ENCODE data around the gene NCK2. TPM values are rescaled to one million over a fixed set of nuclear protein-coding genes. Genes with fewer than 3 reads are reported as not detected.
"Not testable (repeated sequence)": the region's sequence is repeated elsewhere in the genome, so short reads cannot be mapped to it uniquely, and the experiment has no call there.

Gene NCK2
- total RNA-seq, 6 experiments from 2014 or later: 18.6 to 20.2 (median 19.8) TPM

GRCh38 chr2:105768176-105768575, 23.5 kb downstream of the NCK2 start:
- no peak for DNase-seq
- Mint-ChIP-seq H3K27ac (no peak overlapping the region), H3K27me3 (ENCODE audit: insufficient read depth) (no peaks in the 10 kb centered on the region), H3K4me1 (ENCODE audit: low read depth) (peaks cover 18% of the 10 kb centered on the region), H3K36me3 (ENCODE audit: low read depth) (no peaks in the 10 kb centered on the region), H3K9me3 (no peaks in the 10 kb centered on the region), H3K4me3 (no peak overlapping the region)
- no peak for TF ChIP-seq CTCF (IDR thresholded peaks at IDR 0.05)

GRCh38 chr2:105768961-105769452, 24.3 kb downstream of the NCK2 start:
- Mint-ChIP-seq H3K27ac (no peak overlapping the region), H3K4me1 (ENCODE audit: low read depth) (peaks cover 18% of the 10 kb centered on the region), H3K27me3 (ENCODE audit: insufficient read depth) (no peaks in the 10 kb centered on the region), H3K4me3 (no peak overlapping the region), H3K36me3 (ENCODE audit: low read depth) (no peaks in the 10 kb centered on the region), H3K9me3 (no peaks in the 10 kb centered on the region)
- TF ChIP-seq CTCF (IDR thresholded peaks at IDR 0.05): no peak
- DNase-seq: no peak

- Mint-ChIP-seq H3K36me3 (ENCODE audit: low read depth) (no peaks in the 10 kb centered on the region), H3K27me3 (ENCODE audit: insufficient read depth) (no peaks in the 10 kb centered on the region), H3K27ac (no peak overlapping the region), H3K4me3 (no peak overlapping the region), H3K4me1 (ENCODE audit: low read depth) (peaks cover 18% of the 10 kb centered on the region), H3K9me3 (no peaks in the 10 kb centered on the region)
- TF ChIP-seq CTCF (IDR thresholded peaks at IDR 0.05): peak; percentile 22
- DNase-seq: no peak
These were observed 24.8 kb downstream of the NCK2 start for GRCh38 chr2:105769504-105769903.

GRCh38 chr2:105770149-105770548, 25.4 kb downstream of the NCK2 start:
- Mint-ChIP-seq H3K36me3 (ENCODE audit: low read depth) (no peaks in the 10 kb centered on the region), H3K27me3 (ENCODE audit: insufficient read depth) (no peaks in the 10 kb centered on the region), H3K4me1 (ENCODE audit: low read depth) (peaks cover 18% of the 10 kb centered on the region), H3K27ac (no peak overlapping the region), H3K9me3 (no peaks in the 10 kb centered on the region), H3K4me3 (no peak overlapping the region)
- no peak for TF ChIP-seq CTCF (IDR thresholded peaks at IDR 0.05)
- no peak for DNase-seq

GRCh38 chr2:105771291-105771690, 26.6 kb downstream of the NCK2 start:
- H3K9me3 Mint-ChIP-seq; H3K27me3 Mint-ChIP-seq (ENCODE audit: insufficient read depth); H3K36me3 Mint-ChIP-seq (ENCODE audit: low read depth); H3K27ac Mint-ChIP-seq; H3K4me3 Mint-ChIP-seq; DNase-seq: not testable (repeated sequence)
- peaks cover 18% of the 10 kb centered on the region for H3K4me1 Mint-ChIP-seq (ENCODE audit: low read depth)

GRCh38 chr2:105771836-105772235, 27.1 kb downstream of the NCK2 start:
- H3K4me1 Mint-ChIP-seq (ENCODE audit: low read depth): peaks cover 18% of the 10 kb centered on the region
- no peak overlapping the region for H3K27ac Mint-ChIP-seq
- DNase-seq: no peak
- no peaks in the 10 kb centered on the region for H3K9me3 Mint-ChIP-seq
- no peak overlapping the region for H3K4me3 Mint-ChIP-seq
- no peak for TF ChIP-seq CTCF (IDR thresholded peaks at IDR 0.05)
- H3K27me3 Mint-ChIP-seq (ENCODE audit: insufficient read depth): no peaks in the 10 kb centered on the region
- no peaks in the 10 kb centered on the region for H3K36me3 Mint-ChIP-seq (ENCODE audit: low read depth)

Data from HFFc6 (cell line).